Progenitor cell of endocrine pancreas (in vitro differentiated cells): ENCODE results near the gene S1PR2. TPM values are rescaled to one million over a fixed set of nuclear protein-coding genes. Genes with fewer than 3 reads are reported as not detected.
A peak's percentile ranks its signal among the peaks of the same experiment; 100 is the strongest.
"Not testable (repeated sequence)": the region's sequence is repeated elsewhere in the genome, so short reads cannot be mapped to it uniquely, and the experiment has no call there.

Experiments used
- DNase-seq: peaks from one replicate; pipeline ENCODE4 v3.0.0; 2021; ENCODE audit warnings: low spot score; ENCODE audit not compliant: unreplicated experiment
- H3K27ac Mint-ChIP-seq: 2 replicates; pipeline ENCODE4 v1.8.0; 2021; ENCODE audit warnings: mild to moderate bottlenecking, moderate library complexity, mixed read lengths
- H3K27me3 Mint-ChIP-seq: 2 replicates; pipeline ENCODE4 v1.8.0; 2021; ENCODE audit warnings: mixed read lengths
- H3K36me3 Mint-ChIP-seq: 2 replicates; pipeline ENCODE4 v1.8.0; 2022; ENCODE audit warnings: mixed read lengths; ENCODE audit not compliant: insufficient read depth
- H3K4me1 Mint-ChIP-seq: 2 replicates; pipeline ENCODE4 v1.8.0; 2021; ENCODE audit warnings: low read depth, mixed read lengths
- H3K4me3 Mint-ChIP-seq: 2 replicates; pipeline ENCODE4 v1.8.0; 2021; ENCODE audit warnings: low read depth, mild to moderate bottlenecking, moderate library complexity, mixed read lengths
- H3K9me3 Mint-ChIP-seq: 2 replicates; pipeline ENCODE4 v1.8.0; 2021; ENCODE audit warnings: low read depth, mixed read lengths
- CTCF ChIP-seq: fragments of 200-600 bp; sonication (generic); IDR thresholded peaks from one replicate; pipeline ENCODE4 v1.5.0; 2021; ENCODE audit warnings: antibody characterized with exemption, mild to moderate bottlenecking; ENCODE audit not compliant: unreplicated experiment
- total RNA-seq: library from RNA; stranded (reverse); gene quantifications from 2 replicates; pipeline ENCODE4 v1.2.1, GENCODE V29; 2021

S1PR2 gene
- total RNA-seq, 1 donor from 2014 or later: 19.2 TPM

- no peak for TF ChIP-seq CTCF
- no peaks in the 10 kb centered on the region for H3K9me3 Mint-ChIP-seq
- peak; percentile 86 for DNase-seq
- peak within 1 kb of the TSS; percentile 98 for H3K27ac Mint-ChIP-seq
- peaks cover 7% of the 10 kb centered on the region for H3K36me3 Mint-ChIP-seq
- H3K4me3 Mint-ChIP-seq: peak within 1 kb of the TSS; percentile 99
- peaks cover 3% of the 10 kb centered on the region for H3K4me1 Mint-ChIP-seq
- no peaks in the 10 kb centered on the region for H3K27me3 Mint-ChIP-seq
Observed at GRCh38 chr19:10251792-10252694, 20.9 kb upstream of the S1PR2 start, which contains the start of gene MRPL4. Gene MRPL4 (plus strand): TSS chr19:10252214. CDS start chr19:10252254, 40 bp downstream.

GRCh38 chr19:10246511-10246910, 15.4 kb upstream of the S1PR2 start:
- Mint-ChIP-seq H3K27ac (no peak overlapping the region), H3K4me1 (no peaks in the 10 kb centered on the region), H3K36me3 (no peaks in the 10 kb centered on the region), H3K4me3 (no peak overlapping the region), H3K9me3 (no peaks in the 10 kb centered on the region), H3K27me3 (no peaks in the 10 kb centered on the region)
- TF ChIP-seq CTCF: no peak
- no peak for DNase-seq

GRCh38 chr19:10245189-10245939, 14.2 kb upstream of the S1PR2 start:
- Mint-ChIP-seq H3K4me3 (no peak overlapping the region), H3K9me3 (no peaks in the 10 kb centered on the region), H3K36me3 (no peaks in the 10 kb centered on the region), H3K27ac (no peak overlapping the region), H3K4me1 (no peaks in the 10 kb centered on the region), H3K27me3 (no peaks in the 10 kb centered on the region)
- TF ChIP-seq CTCF: no peak
- DNase-seq: no peak

GRCh38 chr19:10243606-10244005, 12.5 kb upstream of the S1PR2 start:
- no peak overlapping the region for H3K4me3 Mint-ChIP-seq
- no peaks in the 10 kb centered on the region for H3K27me3 Mint-ChIP-seq
- no peak overlapping the region for H3K27ac Mint-ChIP-seq
- H3K36me3 Mint-ChIP-seq: no peaks in the 10 kb centered on the region
- no peaks in the 10 kb centered on the region for H3K9me3 Mint-ChIP-seq
- no peak for DNase-seq
- no peak for TF ChIP-seq CTCF
- peaks cover 2% of the 10 kb centered on the region for H3K4me1 Mint-ChIP-seq

- not testable (repeated sequence) for H3K9me3 Mint-ChIP-seq, H3K27ac Mint-ChIP-seq, H3K27me3 Mint-ChIP-seq, DNase-seq, H3K4me3 Mint-ChIP-seq, H3K36me3 Mint-ChIP-seq, H3K4me1 Mint-ChIP-seq
Observed at GRCh38 chr19:10241826-10242449, 10.8 kb upstream of the S1PR2 start.
